Fibroblast of skin of abdomen (primary cell): ENCODE measurements around the gene MPP4.

Source experiments
- DNase-seq: peaks from one replicate; pipeline ENCODE4 v3.0.0-alpha.2; 2013

Gene MPP4

DNA sequence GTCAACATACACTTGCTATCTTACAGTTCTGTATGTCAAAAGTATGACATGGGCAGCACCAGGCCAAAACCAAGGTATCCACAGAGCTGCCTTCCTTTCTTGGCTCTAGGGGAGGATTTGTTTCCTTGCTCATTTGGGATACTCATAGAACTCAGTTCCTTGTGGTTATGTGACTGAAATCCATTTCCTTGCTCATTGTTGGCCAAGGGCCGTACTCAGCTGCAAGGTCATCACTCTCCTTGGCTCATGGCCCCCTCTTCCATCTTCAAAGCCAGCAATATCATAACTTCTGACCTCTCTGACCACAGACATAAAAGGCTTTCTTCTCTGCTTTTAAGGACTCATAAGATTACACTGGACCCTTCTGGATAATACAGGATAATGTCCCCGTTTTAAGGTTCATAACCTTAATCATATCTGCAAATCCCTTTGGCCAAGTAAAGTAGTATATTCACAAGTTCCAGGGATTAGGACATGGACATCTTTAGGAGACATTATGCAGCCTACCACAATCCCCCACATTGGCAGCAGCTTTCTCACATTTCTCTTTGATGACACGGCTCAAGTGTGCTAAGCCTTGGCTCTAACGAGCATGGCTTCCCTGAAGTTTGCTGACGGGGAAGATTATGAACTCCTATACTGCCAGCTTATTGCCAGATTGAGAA lies 76.0 kb downstream of the MPP4 start:
- no peak for DNase-seq

DNA sequence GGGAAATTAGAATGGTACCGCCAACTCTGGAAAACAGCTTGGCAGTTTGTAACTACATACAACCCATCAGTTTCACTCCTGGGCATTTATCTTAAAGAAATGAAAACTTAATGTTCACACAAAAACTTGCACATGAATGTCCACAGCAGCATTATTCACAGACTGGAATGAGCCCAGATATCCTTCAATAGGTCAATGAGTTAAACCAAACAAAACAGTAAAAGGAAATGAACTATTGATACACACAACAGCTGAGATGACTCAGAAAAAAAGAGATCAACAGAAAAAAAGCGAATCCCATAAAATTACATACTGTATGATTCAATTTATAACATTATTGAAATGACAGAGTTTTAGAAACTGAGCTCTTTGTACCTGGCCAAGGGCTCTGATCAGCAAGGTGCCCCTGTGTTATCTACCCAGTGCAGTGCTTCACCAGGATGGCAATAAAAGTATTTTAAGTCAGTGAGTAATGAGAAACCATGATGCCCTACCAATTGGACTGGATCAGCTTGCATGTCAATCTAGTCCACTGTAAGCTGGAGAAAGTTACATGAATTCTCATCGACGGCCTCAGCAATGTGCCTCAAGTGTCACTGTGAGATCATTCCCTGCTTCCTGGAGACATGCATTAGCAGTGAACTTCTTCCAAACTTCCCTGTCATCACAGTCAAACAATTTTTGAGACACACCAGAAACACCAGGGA lies 77.0 kb downstream of the MPP4 start:
- DNase-seq: no peak

GRCh38 chr2:201618744-201619662 lies 79.4 kb downstream of the MPP4 start:
- peak; percentile 81 for DNase-seq

DNA sequence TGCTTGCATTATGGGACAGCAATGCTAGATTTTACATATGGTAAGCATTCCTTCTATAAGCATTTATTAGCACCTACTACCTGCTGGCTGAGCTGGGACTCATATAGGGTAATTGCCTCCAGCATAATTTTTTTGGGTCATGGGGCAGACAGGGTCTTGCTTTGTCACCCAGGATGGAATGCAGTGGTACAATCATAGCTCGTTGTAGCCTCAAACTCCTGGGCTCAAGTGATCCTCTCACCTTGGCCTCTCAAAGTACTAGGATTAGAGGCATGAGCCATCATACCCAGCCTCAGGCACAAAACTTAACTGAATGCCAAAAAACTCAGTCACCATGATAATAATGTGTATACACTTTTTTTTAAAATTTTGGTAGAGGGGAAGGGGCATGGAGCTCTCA lies 90.4 kb downstream of the MPP4 start:
- no peak for DNase-seq

DNA sequence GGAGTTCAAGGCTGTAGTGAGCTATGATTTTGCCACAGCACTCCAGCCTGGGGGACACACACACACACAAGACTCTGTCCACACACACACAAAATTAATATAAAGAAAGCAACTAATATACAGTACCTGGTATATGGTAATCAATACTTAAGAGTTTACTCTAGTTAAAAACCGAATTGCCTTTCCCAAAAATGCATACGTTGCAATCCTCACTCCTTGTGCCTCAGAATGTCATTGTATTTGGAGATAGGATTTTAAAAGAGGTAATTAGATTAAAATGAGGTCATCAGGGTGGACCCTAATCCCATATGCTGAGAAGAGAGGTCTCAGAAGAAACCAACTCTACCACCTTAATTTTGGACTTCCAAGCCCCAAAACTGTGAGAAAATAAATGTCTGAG lies 90.9 kb downstream of the MPP4 start:
- no peak for DNase-seq

DNA sequence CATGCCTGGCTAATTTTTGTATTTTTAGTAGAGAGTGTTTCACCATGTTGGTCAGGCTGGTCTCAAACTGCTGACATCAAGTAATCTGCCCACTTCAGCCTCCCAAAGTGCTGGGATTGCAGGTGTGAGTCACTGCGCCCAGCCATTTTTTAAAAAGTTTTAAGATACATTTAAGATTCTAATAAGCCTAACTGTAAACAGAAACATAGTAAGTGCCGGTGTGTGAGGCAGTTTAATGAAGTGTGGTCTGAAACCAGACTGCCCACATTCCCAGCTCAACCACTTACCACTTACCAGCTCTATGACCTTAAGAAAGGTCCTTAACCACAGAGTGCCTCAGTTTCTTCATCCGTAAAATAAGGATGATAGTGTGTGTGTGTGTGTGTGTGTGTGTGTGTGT lies 97.5 kb downstream of the MPP4 start:
- DNase-seq: no peak

DNA sequence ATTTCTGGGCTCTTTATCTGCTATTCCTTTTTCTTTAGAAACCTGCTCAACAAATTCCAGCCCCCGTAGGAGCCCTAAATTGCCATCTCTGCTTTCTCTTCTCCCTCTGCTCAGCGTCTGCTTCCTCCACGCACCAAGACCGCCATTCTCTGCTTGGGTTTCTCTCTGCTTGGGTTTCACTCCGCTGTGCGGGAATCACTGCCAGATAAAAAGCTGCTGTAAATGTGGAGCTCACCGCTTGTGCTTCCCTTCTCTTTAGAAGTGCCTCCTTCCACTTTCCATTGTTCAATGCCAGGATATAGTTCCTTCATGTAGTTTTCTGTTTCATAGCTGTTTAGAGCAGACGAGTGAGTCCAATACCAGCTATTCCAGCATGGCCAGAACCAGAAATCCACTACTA lies 101.0 kb downstream of the MPP4 start:
- DNase-seq: no peak
